K562 (cell line): ENCODE measurements around the gene CITED1. TPM values are rescaled to one million over a fixed set of nuclear protein-coding genes. Genes with fewer than 3 reads are reported as not detected.

ENCODE experiments used
- ATAC-seq: fragments of 200-7000 bp; cut with Tn5 transposase; 3 replicates; pipeline ENCODE4 v1.9.1; 2020; ENCODE audit warnings: moderate library complexity
- BruUV-seq: library from RNA; stranded (reverse); fragments of 400-500 nt; replicated peaks from 2 replicates; lab custom pipeline; 2021; lab: Mats Ljungman, UMichigan
- CTCF ChIA-PET: fragments of 300-600 bp; formaldehyde crosslinking; extraction: SDS; loops from one replicate; lab custom pipeline; 2021; ENCODE audit warnings: low intra/inter-chr PET ratio; lab: Yijun Ruan, JAX
- POLR2A ChIA-PET: fragments of 300-600, 350-650 bp; sonication (Branson Sonifier 250); formaldehyde crosslinking; extraction: SDS; loops from one replicate; lab custom pipeline; 2021; ENCODE audit warnings: antibody characterized with exemption, inconsistent platforms; lab: Yijun Ruan, JAX
- DNase-seq, 4 experiments: peaks; one replicate each; pipeline versions ENCODE4 v3.0.0 to v3.0.0-alpha.2; 2011 to 2018; ENCODE audit warnings: low spot score in 3 of 4, mixed read lengths in 3 of 4; ENCODE audit errors: extremely low read depth in 1 of 4
- FAIRE-seq: peaks from 2 replicates; lab custom pipeline; 2011; peaks lifted over from hg19 to GRCh38; lab: Jason Lieb, UNC
- H2AFZ ChIP-seq: 2 replicates; pipeline ENCODE4 v1.6.0; 2011; ENCODE audit warnings: low read depth, low read length, control low read depth, inconsistent platforms
- H3K27ac ChIP-seq: fragments of 200-600 bp; 3 replicates; pipeline ENCODE4 v1.8.0; 2011; ENCODE audit warnings: low read depth, mild to moderate bottlenecking, control low read depth, inconsistent platforms, low read length, moderate library complexity, mixed read lengths; ENCODE audit errors: extremely low read depth
- H3K27me3 ChIP-seq, 2 experiments: fragments of 300-600 bp in 1 of 2; 2 replicates in 1 of 2; 3 replicates in 1 of 2; pipeline versions ENCODE4 v1.6.0 to v1.8.0; 2011; ENCODE audit warnings: inconsistent platforms in 2 of 2, low read length in 2 of 2, mild to moderate bottlenecking in 1 of 2, mixed read lengths in 1 of 2, moderate library complexity in 1 of 2; ENCODE audit not compliant: control insufficient read depth in 2 of 2, insufficient read depth in 2 of 2
- H3K36me3 ChIP-seq: fragments of 300-600 bp; 3 replicates; pipeline ENCODE4 v1.8.0; 2011; ENCODE audit warnings: mild to moderate bottlenecking, low read length, inconsistent platforms; ENCODE audit not compliant: control insufficient read depth, insufficient read depth
- H3K4me1 ChIP-seq, 2 experiments: fragments of 200-600 bp in 1 of 2; replicated peaks in 1 of 2; 2 replicates in 1 of 2; 3 replicates in 1 of 2; pipeline versions ENCODE4 v1.5.1 to v1.8.0; 2011; ENCODE audit warnings: inconsistent platforms in 2 of 2, low read length in 2 of 2, mild to moderate bottlenecking in 1 of 2, mixed read lengths in 1 of 2, moderate library complexity in 1 of 2; ENCODE audit not compliant: control insufficient read depth in 2 of 2, insufficient read depth in 2 of 2
- H3K4me2 ChIP-seq: 2 replicates; pipeline ENCODE4 v1.6.1; 2011; ENCODE audit warnings: low read length, control low read depth, inconsistent platforms, mixed read lengths; ENCODE audit not compliant: insufficient read depth
- H3K4me3 ChIP-seq: fragments of 200-600 bp; sonication (generic), shearing (Covaris generic); 2 replicates; pipeline ENCODE4 v1.5.1; 2016; ENCODE audit warnings: control low read depth, inconsistent platforms
- H3K79me2 ChIP-seq: fragments of 200-600 bp; 3 replicates; pipeline ENCODE4 v1.8.0; 2011; ENCODE audit warnings: low read length, inconsistent platforms; ENCODE audit not compliant: control insufficient read depth, insufficient read depth
- H3K9ac ChIP-seq, 2 experiments: 2 replicates each; pipeline versions ENCODE4 v1.6.0 to v1.6.1; 2011; ENCODE audit warnings: low read depth in 2 of 2, low read length in 2 of 2, control low read depth in 1 of 2, inconsistent platforms in 1 of 2, mild to moderate bottlenecking in 1 of 2, mixed read lengths in 1 of 2; ENCODE audit not compliant: insufficient read depth in 1 of 2
- H3K9me1 ChIP-seq: one replicate; pipeline ENCODE4 v1.6.0; 2011; ENCODE audit warnings: inconsistent platforms, mild to moderate bottlenecking, low read length, moderate library complexity; ENCODE audit not compliant: control insufficient read depth, insufficient read depth
- H3K9me3 ChIP-seq: replicated peaks from 2 replicates; pipeline ENCODE4 v1.5.1; 2011; ENCODE audit warnings: low read depth, low read length, inconsistent platforms; ENCODE audit not compliant: control insufficient read depth, insufficient read depth
- H4K20me1 ChIP-seq: replicated peaks from 2 replicates; pipeline ENCODE4 v1.6.1; 2011; ENCODE audit warnings: low read length, inconsistent platforms, mixed read lengths; ENCODE audit not compliant: control insufficient read depth, insufficient read depth
- BRD4 ChIP-seq: fragments of 200-600 bp; sonication (generic); IDR thresholded peaks from 2 replicates; pipeline ENCODE4 v1.6.1; 2017; ENCODE audit warnings: inconsistent platforms
- DPF2 ChIP-seq: fragments of 450-650 bp; IDR thresholded peaks from 2 replicates; pipeline ENCODE4 v1.6.1; 2016
- E2F1 ChIP-seq: sonication (generic); formaldehyde crosslinking; IDR thresholded peaks from 2 replicates; pipeline ENCODE4 v1.8.1; 2023; ENCODE audit warnings: mild to moderate bottlenecking, missing genetic modification reagents, moderate library complexity
- GATAD2A ChIP-seq: fragments of 450-650 bp; IDR thresholded peaks from 2 replicates; pipeline ENCODE4 v1.6.1; 2017
- NCOA6 ChIP-seq: fragments of 450-650 bp; IDR thresholded peaks from 2 replicates; pipeline ENCODE4 v1.6.1; 2017; ENCODE audit warnings: mild to moderate bottlenecking
- RNF2 ChIP-seq: sonication (generic); IDR thresholded peaks from 2 replicates; pipeline ENCODE4 v1.6.1; 2016
- SNAPC5 ChIP-seq: fragments of 250-450 bp; sonication (Bioruptor Pico); IDR thresholded peaks from 2 replicates; pipeline ENCODE4 v1.8.0; 2021; ENCODE audit warnings: moderate library complexity, mild to moderate bottlenecking, inconsistent platforms
- TEAD2 ChIP-seq: fragments of 450-650 bp; IDR thresholded peaks from 2 replicates; pipeline ENCODE4 v1.6.1; 2016; ENCODE audit warnings: missing genetic modification characterization, control low read depth, missing compliant biosample characterization
- ZNF143 ChIP-seq: sonication (generic); formaldehyde crosslinking; IDR thresholded peaks from 2 replicates; pipeline ENCODE4 v1.9.0; 2022; ENCODE audit warnings: mild to moderate bottlenecking, missing genetic modification reagents
- WGBS: fragments of 100-300 bp; shearing (Covaris generic); methylation state at CpG from one replicate; pipeline ENCODE4 v1.1.6; 2016; ENCODE audit warnings: low coverage, mixed read lengths; ENCODE audit not compliant: insufficient coverage; ENCODE audit errors: missing lambda C conversion rate; 5-methylcytosine and 5-hydroxymethylcytosine counted together
- in situ Hi-C: fragments of 300-500 bp; cut with MboI; formaldehyde crosslinking; loops from 4 replicates; pipeline ENCODE4 v1.15.0; 2018; ENCODE audit warnings: inconsistent platforms, mixed read lengths
- intact Hi-C: fragments of 100-400 bp; cut with micrococcal nuclease; formaldehyde crosslinking; loops from 2 replicates; pipeline ENCODE4 v1.14.2; 2022
- polyA plus RNA-seq, 8 experiments: library from polyadenylated mRNA; depleted of rRNA in 4 of 8; stranded (reverse) in 5 of 8; unstranded in 3 of 8; fragments of >200 nt; fragmentation: Nextera tagmentation in 2 of 8; fragmentation: Illumina TruSeq in 1 of 8; extraction: Ambion mirVana in 2 of 8; extraction: Trizol in 1 of 8; gene quantifications; 2 replicates each; pipeline versions ENCODE4 v1.2.1 to v1.2.3, GENCODE V29; 2011 to 2014; ENCODE audit warnings: inconsistent platforms in 1 of 8, missing spikeins in 1 of 8
- total RNA-seq, 7 experiments: library from RNA; depleted of rRNA in 6 of 7; stranded (reverse); fragments of >200 nt in 6 of 7; fragmentation: Illumina TruSeq in 2 of 7; extraction: Trizol in 2 of 7; gene quantifications; 2 replicates each; pipeline versions ENCODE4 v1.2.1 to v1.2.3, GENCODE V29; 2011 to 2021; ENCODE audit warnings: low replicate concordance in 1 of 7
- TF ChIP-seq, protein P1 (sequence below): fragments of 450-650 bp; IDR thresholded peaks from 2 replicates; pipeline ENCODE4 v1.6.1; 2016; ENCODE audit warnings: mild to moderate bottlenecking, moderate library complexity
- TF ChIP-seq, protein P2 (sequence below): sonication (generic); IDR thresholded peaks from 2 replicates; pipeline ENCODE4 v1.6.1; 2016

The CITED1 gene
- total and polyA plus RNA-seq, 9 of the 15 experiments (the other 6 are each of a cell fraction or from before 2014, with no cell fraction given): 0.56 to 5.8 (median 4.2) TPM

- Histone ChIP-seq H3K9me3 (no peaks in the 10 kb centered on the region), H3K27me3 (peaks cover 0 to 4% of the 10 kb centered on the region in 2 experiments; a peak in 1 of 5 replicates), H4K20me1 (no peaks in the 10 kb centered on the region), H3K9ac (no peak overlapping the region), H3K36me3 (no peaks in the 10 kb centered on the region), H3K4me3 (no peak overlapping the region), H3K4me2 (no peak overlapping the region), H3K27ac (no peak overlapping the region), H2AFZ (no peak overlapping the region), H3K79me2 (no peaks in the 10 kb centered on the region), H3K9me1 (no peaks in the 10 kb centered on the region), H3K4me1 (peaks cover 0 to 3% of the 10 kb centered on the region in 2 experiments; a peak in 2 of 5 replicates)
- POLR2A ChIA-PET: no interaction called here
- DNase-seq (no peak), FAIRE-seq (no peak), ATAC-seq (no peak)
- intact Hi-C loops: no loop called here
- CTCF ChIA-PET: no interaction called here
- no TSS peak for BruUV-seq
- 37% methylated on average over 2 of the region's 4 CpGs for WGBS
- in situ Hi-C loops: no loop called here
- TF ChIP-seq RNF2: no peak
- TF ChIP-seq, protein P1, sequence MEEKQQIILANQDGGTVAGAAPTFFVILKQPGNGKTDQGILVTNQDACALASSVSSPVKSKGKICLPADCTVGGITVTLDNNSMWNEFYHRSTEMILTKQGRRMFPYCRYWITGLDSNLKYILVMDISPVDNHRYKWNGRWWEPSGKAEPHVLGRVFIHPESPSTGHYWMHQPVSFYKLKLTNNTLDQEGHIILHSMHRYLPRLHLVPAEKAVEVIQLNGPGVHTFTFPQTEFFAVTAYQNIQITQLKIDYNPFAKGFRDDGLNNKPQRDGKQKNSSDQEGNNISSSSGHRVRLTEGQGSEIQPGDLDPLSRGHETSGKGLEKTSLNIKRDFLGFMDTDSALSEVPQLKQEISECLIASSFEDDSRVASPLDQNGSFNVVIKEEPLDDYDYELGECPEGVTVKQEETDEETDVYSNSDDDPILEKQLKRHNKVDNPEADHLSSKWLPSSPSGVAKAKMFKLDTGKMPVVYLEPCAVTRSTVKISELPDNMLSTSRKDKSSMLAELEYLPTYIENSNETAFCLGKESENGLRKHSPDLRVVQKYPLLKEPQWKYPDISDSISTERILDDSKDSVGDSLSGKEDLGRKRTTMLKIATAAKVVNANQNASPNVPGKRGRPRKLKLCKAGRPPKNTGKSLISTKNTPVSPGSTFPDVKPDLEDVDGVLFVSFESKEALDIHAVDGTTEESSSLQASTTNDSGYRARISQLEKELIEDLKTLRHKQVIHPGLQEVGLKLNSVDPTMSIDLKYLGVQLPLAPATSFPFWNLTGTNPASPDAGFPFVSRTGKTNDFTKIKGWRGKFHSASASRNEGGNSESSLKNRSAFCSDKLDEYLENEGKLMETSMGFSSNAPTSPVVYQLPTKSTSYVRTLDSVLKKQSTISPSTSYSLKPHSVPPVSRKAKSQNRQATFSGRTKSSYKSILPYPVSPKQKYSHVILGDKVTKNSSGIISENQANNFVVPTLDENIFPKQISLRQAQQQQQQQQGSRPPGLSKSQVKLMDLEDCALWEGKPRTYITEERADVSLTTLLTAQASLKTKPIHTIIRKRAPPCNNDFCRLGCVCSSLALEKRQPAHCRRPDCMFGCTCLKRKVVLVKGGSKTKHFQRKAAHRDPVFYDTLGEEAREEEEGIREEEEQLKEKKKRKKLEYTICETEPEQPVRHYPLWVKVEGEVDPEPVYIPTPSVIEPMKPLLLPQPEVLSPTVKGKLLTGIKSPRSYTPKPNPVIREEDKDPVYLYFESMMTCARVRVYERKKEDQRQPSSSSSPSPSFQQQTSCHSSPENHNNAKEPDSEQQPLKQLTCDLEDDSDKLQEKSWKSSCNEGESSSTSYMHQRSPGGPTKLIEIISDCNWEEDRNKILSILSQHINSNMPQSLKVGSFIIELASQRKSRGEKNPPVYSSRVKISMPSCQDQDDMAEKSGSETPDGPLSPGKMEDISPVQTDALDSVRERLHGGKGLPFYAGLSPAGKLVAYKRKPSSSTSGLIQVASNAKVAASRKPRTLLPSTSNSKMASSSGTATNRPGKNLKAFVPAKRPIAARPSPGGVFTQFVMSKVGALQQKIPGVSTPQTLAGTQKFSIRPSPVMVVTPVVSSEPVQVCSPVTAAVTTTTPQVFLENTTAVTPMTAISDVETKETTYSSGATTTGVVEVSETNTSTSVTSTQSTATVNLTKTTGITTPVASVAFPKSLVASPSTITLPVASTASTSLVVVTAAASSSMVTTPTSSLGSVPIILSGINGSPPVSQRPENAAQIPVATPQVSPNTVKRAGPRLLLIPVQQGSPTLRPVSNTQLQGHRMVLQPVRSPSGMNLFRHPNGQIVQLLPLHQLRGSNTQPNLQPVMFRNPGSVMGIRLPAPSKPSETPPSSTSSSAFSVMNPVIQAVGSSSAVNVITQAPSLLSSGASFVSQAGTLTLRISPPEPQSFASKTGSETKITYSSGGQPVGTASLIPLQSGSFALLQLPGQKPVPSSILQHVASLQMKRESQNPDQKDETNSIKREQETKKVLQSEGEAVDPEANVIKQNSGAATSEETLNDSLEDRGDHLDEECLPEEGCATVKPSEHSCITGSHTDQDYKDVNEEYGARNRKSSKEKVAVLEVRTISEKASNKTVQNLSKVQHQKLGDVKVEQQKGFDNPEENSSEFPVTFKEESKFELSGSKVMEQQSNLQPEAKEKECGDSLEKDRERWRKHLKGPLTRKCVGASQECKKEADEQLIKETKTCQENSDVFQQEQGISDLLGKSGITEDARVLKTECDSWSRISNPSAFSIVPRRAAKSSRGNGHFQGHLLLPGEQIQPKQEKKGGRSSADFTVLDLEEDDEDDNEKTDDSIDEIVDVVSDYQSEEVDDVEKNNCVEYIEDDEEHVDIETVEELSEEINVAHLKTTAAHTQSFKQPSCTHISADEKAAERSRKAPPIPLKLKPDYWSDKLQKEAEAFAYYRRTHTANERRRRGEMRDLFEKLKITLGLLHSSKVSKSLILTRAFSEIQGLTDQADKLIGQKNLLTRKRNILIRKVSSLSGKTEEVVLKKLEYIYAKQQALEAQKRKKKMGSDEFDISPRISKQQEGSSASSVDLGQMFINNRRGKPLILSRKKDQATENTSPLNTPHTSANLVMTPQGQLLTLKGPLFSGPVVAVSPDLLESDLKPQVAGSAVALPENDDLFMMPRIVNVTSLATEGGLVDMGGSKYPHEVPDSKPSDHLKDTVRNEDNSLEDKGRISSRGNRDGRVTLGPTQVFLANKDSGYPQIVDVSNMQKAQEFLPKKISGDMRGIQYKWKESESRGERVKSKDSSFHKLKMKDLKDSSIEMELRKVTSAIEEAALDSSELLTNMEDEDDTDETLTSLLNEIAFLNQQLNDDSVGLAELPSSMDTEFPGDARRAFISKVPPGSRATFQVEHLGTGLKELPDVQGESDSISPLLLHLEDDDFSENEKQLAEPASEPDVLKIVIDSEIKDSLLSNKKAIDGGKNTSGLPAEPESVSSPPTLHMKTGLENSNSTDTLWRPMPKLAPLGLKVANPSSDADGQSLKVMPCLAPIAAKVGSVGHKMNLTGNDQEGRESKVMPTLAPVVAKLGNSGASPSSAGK: no peak
- no peak for TF ChIP-seq DPF2
- TF ChIP-seq, protein P2, sequence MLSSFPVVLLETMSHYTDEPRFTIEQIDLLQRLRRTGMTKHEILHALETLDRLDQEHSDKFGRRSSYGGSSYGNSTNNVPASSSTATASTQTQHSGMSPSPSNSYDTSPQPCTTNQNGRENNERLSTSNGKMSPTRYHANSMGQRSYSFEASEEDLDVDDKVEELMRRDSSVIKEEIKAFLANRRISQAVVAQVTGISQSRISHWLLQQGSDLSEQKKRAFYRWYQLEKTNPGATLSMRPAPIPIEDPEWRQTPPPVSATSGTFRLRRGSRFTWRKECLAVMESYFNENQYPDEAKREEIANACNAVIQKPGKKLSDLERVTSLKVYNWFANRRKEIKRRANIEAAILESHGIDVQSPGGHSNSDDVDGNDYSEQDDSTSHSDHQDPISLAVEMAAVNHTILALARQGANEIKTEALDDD: no peak
- TF ChIP-seq E2F1 (CRISPR knock-in tag): no peak
- TF ChIP-seq SNAPC5 (CRISPR knock-in tag): no peak
- TF ChIP-seq GATAD2A: no peak
- no peak for TF ChIP-seq NCOA6
- no peak for TF ChIP-seq ZNF143 (CRISPR knock-in tag)
- no peak for TF ChIP-seq TEAD2 (tag)
- TF ChIP-seq BRD4: no peak
Measured at GRCh38 chrX:72260448-72260847, 45.3 kb downstream of the CITED1 start.
